ENCODE results near the gene DNM1L. TPM values are rescaled to one million over a fixed set of nuclear protein-coding genes. Genes with fewer than 3 reads are reported as not detected.

Gene DNM1L
- total and polyA plus RNA-seq, 2 experiments from 2014 or later = 53.4 to 57.3 TPM

- Histone ChIP-seq H3K27me3 (replicated peaks; ENCODE audit: insufficient read depth) (no peaks in the 10 kb centered on the region), H3K9me2 (ENCODE audit: insufficient read depth) (no peaks in the 10 kb centered on the region), H2AFZ (no peak overlapping the region), H4K20me1 (ENCODE audit: insufficient read depth) (no peaks in the 10 kb centered on the region; the same call in 1 of the 2 replicates), H3K4me3 (no peak overlapping the region), H3K9ac (no peak overlapping the region), H3K9me3 (ENCODE audit: low read depth) (no peaks in the 10 kb centered on the region), H3K4me2 (ENCODE audit: unreplicated experiment) (no peak overlapping the region), H3K27ac (no peak overlapping the region; the same call in 1 of the 2 replicates), H3K4me1 (ENCODE audit: insufficient read depth) (peaks cover 8% of the 10 kb centered on the region; the same call in 1 of the 2 replicates), H3K79me2 (ENCODE audit: insufficient read depth) (peaks cover 75% of the 10 kb centered on the region), H3K36me3 (ENCODE audit: low read depth) (peaks cover 19% of the 10 kb centered on the region), H3F3A (ENCODE audit: insufficient read depth) (no peaks in the 10 kb centered on the region; the same call in 1 of the 2 replicates)
- in situ Hi-C loops (cut with MboI) = no loop called here
- WGBS, 2 experiments (ENCODE audit: low coverage in 1 of 2, low lambda C conversion rate in 2 of 2, missing lambda C conversion rate in 2 of 2) = 97 to 100% methylated on average over 1 of the region's 1 CpG
- no peak for TF ChIP-seq EZH2phosphoT487 (IDR thresholded peaks at IDR 0.05; ENCODE audit: insufficient read depth, low read depth)
- TF ChIP-seq EZH2 (IDR thresholded peaks at IDR 0.05; ENCODE audit: insufficient read depth, poor library complexity, severe bottlenecking) = no peak
- DNase-seq = no peak
Observed at GRCh38 chr12:32702946-32703345, 23.8 kb downstream of the DNM1L start.

- in situ Hi-C loops (cut with MboI) = no loop called here
Observed at GRCh38 chr12:32705783-32706182, 26.7 kb downstream of the DNM1L start.

GRCh38 chr12:32706335-32707024, 27.4 kb downstream of the DNM1L start:
- WGBS, 2 experiments (ENCODE audit: low coverage in 1 of 2, low lambda C conversion rate in 2 of 2, missing lambda C conversion rate in 2 of 2) = 98% methylated on average over 2 of the region's 2 CpGs
- H3K79me2 ChIP-seq (ENCODE audit: insufficient read depth) = peaks cover 40% of the 10 kb centered on the region

More at GRCh38 chr12:32705783-32706182, 26.7 kb downstream of the DNM1L start:
- Histone ChIP-seq H3K9ac (no peak overlapping the region), H3K27ac (no peak overlapping the region), H3K4me1 (ENCODE audit: insufficient read depth) (peaks cover 8% of the 10 kb centered on the region; the same call in 1 of the 2 replicates), H3K4me2 (ENCODE audit: unreplicated experiment) (no peak overlapping the region), H3K79me2 (ENCODE audit: insufficient read depth) (peaks cover 47% of the 10 kb centered on the region), H3K9me2 (ENCODE audit: insufficient read depth) (no peaks in the 10 kb centered on the region), H3K27me3 (replicated peaks; ENCODE audit: insufficient read depth) (no peaks in the 10 kb centered on the region), H4K20me1 (ENCODE audit: insufficient read depth) (no peaks in the 10 kb centered on the region; the same call in 1 of the 2 replicates), H3K9me3 (ENCODE audit: low read depth) (no peaks in the 10 kb centered on the region), H3F3A (ENCODE audit: insufficient read depth) (no peaks in the 10 kb centered on the region; the same call in 1 of the 2 replicates), H3K4me3 (no peak overlapping the region), H2AFZ (no peak overlapping the region), H3K36me3 (ENCODE audit: low read depth) (peaks cover 33% of the 10 kb centered on the region)
- no peak for DNase-seq
- TF ChIP-seq EZH2phosphoT487 (IDR thresholded peaks at IDR 0.05; ENCODE audit: insufficient read depth, low read depth) = no peak
- no peak for TF ChIP-seq EZH2 (IDR thresholded peaks at IDR 0.05; ENCODE audit: insufficient read depth, poor library complexity, severe bottlenecking)

GRCh38 chr12:32708926-32709325, 29.8 kb downstream of the DNM1L start:
- Histone ChIP-seq H3K9me2 (ENCODE audit: insufficient read depth) (no peaks in the 10 kb centered on the region), H4K20me1 (ENCODE audit: insufficient read depth) (no peaks in the 10 kb centered on the region), H2AFZ (no peak overlapping the region), H3K9me3 (ENCODE audit: low read depth) (no peaks in the 10 kb centered on the region), H3K4me1 (ENCODE audit: insufficient read depth) (no peaks in the 10 kb centered on the region), H3K36me3 (ENCODE audit: low read depth) (peaks cover 50% of the 10 kb centered on the region), H3F3A (ENCODE audit: insufficient read depth) (no peaks in the 10 kb centered on the region; the same call in 1 of the 2 replicates), H3K4me2 (ENCODE audit: unreplicated experiment) (no peak overlapping the region), H3K27me3 (replicated peaks; ENCODE audit: insufficient read depth) (no peaks in the 10 kb centered on the region), H3K9ac (no peak overlapping the region), H3K79me2 (ENCODE audit: insufficient read depth) (peaks cover 26% of the 10 kb centered on the region), H3K4me3 (no peak overlapping the region), H3K27ac (no peak overlapping the region)
- no peak for TF ChIP-seq EZH2 (IDR thresholded peaks at IDR 0.05; ENCODE audit: insufficient read depth, poor library complexity, severe bottlenecking)
- TF ChIP-seq EZH2phosphoT487 (IDR thresholded peaks at IDR 0.05; ENCODE audit: insufficient read depth, low read depth) = no peak
- DNase-seq = no peak
- WGBS, 2 experiments (ENCODE audit: low coverage in 1 of 2, low lambda C conversion rate in 2 of 2, missing lambda C conversion rate in 2 of 2) = 79 to 83% methylated on average over 2 of the region's 2 CpGs
- in situ Hi-C loops (cut with MboI) = no loop called here

More at GRCh38 chr12:32706335-32707024, 27.4 kb downstream of the DNM1L start:
- H3K36me3 ChIP-seq (ENCODE audit: low read depth) = peaks cover 35% of the 10 kb centered on the region
- no peaks in the 10 kb centered on the region; the same call in 1 of the 2 replicates for H4K20me1 ChIP-seq (ENCODE audit: insufficient read depth)
- no peak overlapping the region for H3K4me2 ChIP-seq (ENCODE audit: unreplicated experiment)
- TF ChIP-seq EZH2phosphoT487 (IDR thresholded peaks at IDR 0.05; ENCODE audit: insufficient read depth, low read depth) = no peak
- no peak for TF ChIP-seq EZH2 (IDR thresholded peaks at IDR 0.05; ENCODE audit: insufficient read depth, poor library complexity, severe bottlenecking)
- no peak overlapping the region for H3K27ac ChIP-seq
- DNase-seq = no peak
- no peak overlapping the region for H3K9ac ChIP-seq
- no peaks in the 10 kb centered on the region for H3K27me3 ChIP-seq (replicated peaks; ENCODE audit: insufficient read depth)
- H2AFZ ChIP-seq = no peak overlapping the region
- H3K9me2 ChIP-seq (ENCODE audit: insufficient read depth) = no peaks in the 10 kb centered on the region
- H3K4me1 ChIP-seq (ENCODE audit: insufficient read depth) = peaks cover 8% of the 10 kb centered on the region; the same call in 1 of the 2 replicates
- H3K4me3 ChIP-seq = no peak overlapping the region
- no peaks in the 10 kb centered on the region; the same call in 1 of the 2 replicates for H3F3A ChIP-seq (ENCODE audit: insufficient read depth)
- in situ Hi-C loops (cut with MboI) = no loop called here
- H3K9me3 ChIP-seq (ENCODE audit: low read depth) = no peaks in the 10 kb centered on the region

Measured in GM23248 (cell line).